Fibroblast of the aortic adventitia (primary cell): ENCODE results near the gene CCR5AS.
"Not testable (repeated sequence)": the region's sequence is repeated elsewhere in the genome, so short reads cannot be mapped to it uniquely, and the experiment has no call there.

Source experiments
- DNase-seq: peaks from one replicate; pipeline ENCODE4 v3.0.0-alpha.2; 2010; ENCODE audit warnings: low read depth
- H3K4me3 ChIP-seq: 2 replicates; pipeline ENCODE4 v1.5.1; 2011; ENCODE audit warnings: low read depth, mild to moderate bottlenecking, control low read depth, low read length, moderate library complexity
- CTCF ChIP-seq: IDR thresholded peaks from 2 replicates; pipeline ENCODE4 v1.5.1; 2011; ENCODE audit warnings: mild to moderate bottlenecking, low read length, control low read depth, inconsistent platforms; ENCODE audit not compliant: insufficient read depth

CCR5AS gene

GRCh38 chr3:46395766-46396530 lies 10.9 kb downstream of the CCR5AS start:
- DNase-seq: no peak
- H3K4me3 ChIP-seq: no peak overlapping the region
- no peak for TF ChIP-seq CTCF

DNA sequence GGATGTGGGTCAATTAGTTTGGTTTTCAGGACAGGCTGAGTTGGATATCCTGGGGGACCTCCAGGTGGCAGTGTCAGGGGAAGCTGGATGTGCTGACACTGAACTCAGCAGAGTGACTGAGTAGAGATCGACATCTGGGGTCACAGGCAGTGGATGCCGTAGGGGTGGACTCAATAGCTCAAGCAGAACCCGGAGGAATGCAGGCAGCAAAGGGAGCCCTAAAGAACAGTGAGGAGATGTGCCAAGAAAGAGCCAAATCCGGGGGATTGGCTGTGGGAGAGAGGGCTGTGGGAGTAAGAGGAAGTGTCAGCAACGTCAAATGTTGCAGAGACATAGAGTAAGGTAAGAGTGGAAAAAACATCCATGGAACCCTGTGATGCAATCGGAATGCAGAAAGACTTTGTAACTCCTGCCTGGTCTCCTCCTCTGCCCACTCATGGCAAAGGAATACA lies 11.6 kb downstream of the CCR5AS start:
- no peak overlapping the region for H3K4me3 ChIP-seq
- DNase-seq: no peak
- TF ChIP-seq CTCF: no peak

- TF ChIP-seq CTCF: no peak
- H3K4me3 ChIP-seq: no peak overlapping the region
- no peak for DNase-seq
These were observed 13.1 kb downstream of the CCR5AS start for GRCh38 chr3:46393554-46394434.

GRCh38 chr3:46393011-46393410 lies 13.9 kb downstream of the CCR5AS start:
- DNase-seq: no peak
- no peak for TF ChIP-seq CTCF
- no peak overlapping the region for H3K4me3 ChIP-seq

DNA sequence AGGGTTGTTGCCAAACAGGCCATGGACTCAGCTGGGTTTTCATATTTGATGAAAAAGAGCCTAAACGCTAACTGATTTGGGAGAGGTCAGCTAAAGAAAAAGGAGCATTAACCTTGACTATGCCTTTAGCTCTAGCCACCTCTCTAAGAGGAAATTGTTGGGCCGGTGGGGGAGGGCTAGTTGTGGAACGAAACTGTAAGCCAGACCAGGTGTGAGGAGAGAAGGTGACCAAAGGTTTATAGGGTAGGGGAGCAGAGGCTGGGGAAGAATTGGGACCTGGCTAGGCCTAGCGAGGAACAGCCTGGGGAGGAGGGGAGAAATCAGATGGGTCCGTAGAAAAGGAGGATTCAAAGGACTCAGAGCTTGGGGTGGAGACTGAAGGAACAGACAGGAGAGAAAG lies 15.3 kb downstream of the CCR5AS start:
- DNase-seq, H3K4me3 ChIP-seq: not testable (repeated sequence)

- no peak for DNase-seq
- TF ChIP-seq CTCF: no peak
- no peak overlapping the region for H3K4me3 ChIP-seq
These were observed 17.6 kb downstream of the CCR5AS start for GRCh38 chr3:46389306-46389705.

GRCh38 chr3:46388847-46389246 lies 18.0 kb downstream of the CCR5AS start:
- DNase-seq, H3K4me3 ChIP-seq: not testable (repeated sequence)

DNA sequence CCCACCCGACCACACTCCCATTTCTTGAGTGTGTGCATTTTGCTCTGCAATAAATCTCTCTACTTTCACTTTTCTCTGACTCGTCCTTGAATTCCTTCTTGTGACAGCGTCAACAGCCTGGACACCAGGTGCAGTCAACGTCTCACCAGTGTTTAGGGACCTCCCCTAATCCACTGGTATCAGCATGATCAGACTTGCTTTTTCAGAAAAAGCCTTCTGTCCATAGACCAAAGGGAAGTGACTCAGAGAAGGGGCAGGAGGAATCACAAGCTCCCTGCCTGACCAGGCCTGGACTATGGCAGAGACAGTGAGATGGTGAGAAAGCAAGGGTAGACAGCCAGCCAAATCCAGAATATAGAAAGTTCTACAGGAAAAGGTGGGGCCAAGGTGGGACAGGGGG lies 20.7 kb downstream of the CCR5AS start:
- no peak for DNase-seq
- no peak overlapping the region for H3K4me3 ChIP-seq
- no peak for TF ChIP-seq CTCF
